Activated gamma-delta T cell treated with Interleukin-2 at 50 U/mL for 16 hours (primary cell): ENCODE results near the gene MYT1.

Experiments used
- DNase-seq: peaks from one replicate; pipeline ENCODE4 v3.0.0-alpha.2; 2020

The MYT1 gene

GRCh38 chr20:64155258-64156135 lies 8.8 kb upstream of the MYT1 start:
- DNase-seq: no peak

GRCh38 chr20:64156136-64156885 lies 7.9 kb upstream of the MYT1 start:
- DNase-seq: no peak

GRCh38 chr20:64156886-64157875 lies 7.1 kb upstream of the MYT1 start:
- DNase-seq: no peak

- no peak for DNase-seq
Measured at GRCh38 chr20:64157878-64158277, 6.4 kb upstream of the MYT1 start.

- DNase-seq: no peak
Measured at GRCh38 chr20:64158346-64159285, 5.6 kb upstream of the MYT1 start.

- no peak for DNase-seq
Measured at GRCh38 chr20:64159286-64159680, 5.0 kb upstream of the MYT1 start.

- no peak for DNase-seq
Measured at GRCh38 chr20:64159711-64160110, 4.5 kb upstream of the MYT1 start.

- DNase-seq: no peak
Measured at GRCh38 chr20:64160118-64160517, 4.1 kb upstream of the MYT1 start.

GRCh38 chr20:64160526-64161355 lies 3.5 kb upstream of the MYT1 start:
- DNase-seq: no peak

- DNase-seq: peak; percentile 22
Measured at GRCh38 chr20:64161356-64162238, 2.7 kb upstream of the MYT1 start.

- no peak for DNase-seq
Measured at GRCh38 chr20:64162239-64162910, 1.9 kb upstream of the MYT1 start.

- no peak for DNase-seq
Measured at GRCh38 chr20:64163776-64164122, 503 bp upstream of the MYT1 start.

GRCh38 chr20:64165866-64166600 lies 1.8 kb downstream of the MYT1 start:
- no peak for DNase-seq

- DNase-seq: no peak
Measured at GRCh38 chr20:64166721-64167615, 2.7 kb downstream of the MYT1 start.

- DNase-seq: no peak
Measured at GRCh38 chr20:64167676-64168075, 3.4 kb downstream of the MYT1 start.

- DNase-seq: no peak
Measured at GRCh38 chr20:64168381-64169090, 4.3 kb downstream of the MYT1 start.

GRCh38 chr20:64169091-64169560 lies 4.9 kb downstream of the MYT1 start:
- no peak for DNase-seq
